ENCODE results near the gene NDUFAF8. TPM values are rescaled to one million over a fixed set of nuclear protein-coding genes. Genes with fewer than 3 reads are reported as not detected.

The NDUFAF8 gene
- polyA plus RNA-seq, 1 experiment: 181 TPM

- POLR2A ChIA-PET: no interaction called here
- TF ChIP-seq, protein P1, sequence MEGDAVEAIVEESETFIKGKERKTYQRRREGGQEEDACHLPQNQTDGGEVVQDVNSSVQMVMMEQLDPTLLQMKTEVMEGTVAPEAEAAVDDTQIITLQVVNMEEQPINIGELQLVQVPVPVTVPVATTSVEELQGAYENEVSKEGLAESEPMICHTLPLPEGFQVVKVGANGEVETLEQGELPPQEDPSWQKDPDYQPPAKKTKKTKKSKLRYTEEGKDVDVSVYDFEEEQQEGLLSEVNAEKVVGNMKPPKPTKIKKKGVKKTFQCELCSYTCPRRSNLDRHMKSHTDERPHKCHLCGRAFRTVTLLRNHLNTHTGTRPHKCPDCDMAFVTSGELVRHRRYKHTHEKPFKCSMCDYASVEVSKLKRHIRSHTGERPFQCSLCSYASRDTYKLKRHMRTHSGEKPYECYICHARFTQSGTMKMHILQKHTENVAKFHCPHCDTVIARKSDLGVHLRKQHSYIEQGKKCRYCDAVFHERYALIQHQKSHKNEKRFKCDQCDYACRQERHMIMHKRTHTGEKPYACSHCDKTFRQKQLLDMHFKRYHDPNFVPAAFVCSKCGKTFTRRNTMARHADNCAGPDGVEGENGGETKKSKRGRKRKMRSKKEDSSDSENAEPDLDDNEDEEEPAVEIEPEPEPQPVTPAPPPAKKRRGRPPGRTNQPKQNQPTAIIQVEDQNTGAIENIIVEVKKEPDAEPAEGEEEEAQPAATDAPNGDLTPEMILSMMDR (IDR thresholded peaks at IDR 0.05; ENCODE audit: low read depth, low read length): no peak
- H3K4me3 ChIP-seq (ENCODE audit: low read depth, low read length): no peak overlapping the region
- DNase-seq (ENCODE audit: low read depth, low spot score): no peak
- CTCF ChIA-PET: interaction anchor here (2.0 kb wide), 1 partner anchor 9 kb away, joined by 6 read pairs; no protein-coding TSS in a partner anchor
- H3K9me3 ChIP-seq (ENCODE audit: control insufficient read depth, insufficient read depth, low read length): no peaks in the 10 kb centered on the region; the same call in 1 of the 2 replicates
- H3K27me3 ChIP-seq (ENCODE audit: control insufficient read depth, insufficient read depth, low read length): no peaks in the 10 kb centered on the region
- no peak overlapping the region for H3K27ac ChIP-seq (ENCODE audit: low read depth, low read length)
These were observed 47.5 kb upstream of the NDUFAF8 start for GRCh38 chr17:81191646-81192045.

DNA sequence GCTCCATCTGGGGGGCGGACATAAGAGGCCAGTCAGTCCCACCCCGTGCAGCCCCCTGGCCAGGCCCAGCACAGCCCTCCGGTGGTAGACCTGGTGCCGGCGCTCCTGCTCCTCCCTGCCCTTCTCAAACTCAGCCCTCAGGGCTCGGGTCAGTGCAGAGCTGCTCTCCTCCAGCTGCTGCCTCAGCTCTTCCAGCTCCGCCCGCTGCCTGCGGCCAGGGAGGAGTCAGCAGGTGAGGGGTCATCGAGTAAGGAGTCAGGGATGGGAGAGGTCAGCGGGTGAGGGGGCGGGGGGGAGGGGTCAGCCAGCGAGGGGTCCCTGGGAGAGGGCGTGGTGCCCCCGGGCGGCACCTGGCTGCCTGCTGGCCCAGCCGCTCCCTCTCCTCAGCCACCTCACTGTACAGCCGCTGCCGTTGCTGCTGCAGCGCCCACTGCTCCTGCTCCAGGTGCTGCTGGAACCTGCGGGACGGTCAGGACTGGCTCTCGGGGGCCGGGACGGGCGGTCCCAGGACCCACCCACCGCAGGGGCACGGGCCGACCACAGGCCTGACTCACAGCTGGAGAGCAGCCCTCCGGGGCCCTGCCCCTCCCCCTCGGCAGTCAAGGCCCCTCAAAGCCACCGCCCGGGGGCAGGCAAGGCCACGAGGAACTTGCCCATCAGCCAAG lies 46.6 kb upstream of the NDUFAF8 start:
- Histone ChIP-seq H3K27ac (ENCODE audit: low read depth, low read length) (no peak overlapping the region), H3K27me3 (ENCODE audit: control insufficient read depth, insufficient read depth, low read length) (no peaks in the 10 kb centered on the region), H3K4me3 (ENCODE audit: low read depth, low read length) (no peak overlapping the region), H3K9me3 (ENCODE audit: control insufficient read depth, insufficient read depth, low read length) (no peaks in the 10 kb centered on the region; the same call in 1 of the 2 replicates)
- TF ChIP-seq, protein P1 (IDR thresholded peaks at IDR 0.05; ENCODE audit: low read depth, low read length): no peak
- POLR2A ChIA-PET: no interaction called here
- DNase-seq (ENCODE audit: low read depth, low spot score): no peak
- CTCF ChIA-PET: interaction anchor here (0.6 to 1.3 kb wide), 2 partner anchors 95 to 745 kb away, joined by 3 to 4 read pairs; partner anchors contain the start of gene PYCR1

GRCh38 chr17:81193051-81193410 lies 46.1 kb upstream of the NDUFAF8 start:
- Histone ChIP-seq H3K4me3 (ENCODE audit: low read depth, low read length) (no peak overlapping the region), H3K27ac (ENCODE audit: low read depth, low read length) (no peak overlapping the region), H3K27me3 (ENCODE audit: control insufficient read depth, insufficient read depth, low read length) (no peaks in the 10 kb centered on the region), H3K9me3 (ENCODE audit: control insufficient read depth, insufficient read depth, low read length) (no peaks in the 10 kb centered on the region; the same call in 1 of the 2 replicates)
- no peak for DNase-seq (ENCODE audit: low read depth, low spot score)
- TF ChIP-seq, protein P1 (IDR thresholded peaks at IDR 0.05; ENCODE audit: low read depth, low read length): no peak
- ChIA-PET CTCF (interaction anchor here (0.6 to 1.3 kb wide), 2 partner anchors 95 to 744 kb away, joined by 3 to 4 read pairs; partner anchors contain the start of gene PYCR1), POLR2A (no interaction called here)

DNA sequence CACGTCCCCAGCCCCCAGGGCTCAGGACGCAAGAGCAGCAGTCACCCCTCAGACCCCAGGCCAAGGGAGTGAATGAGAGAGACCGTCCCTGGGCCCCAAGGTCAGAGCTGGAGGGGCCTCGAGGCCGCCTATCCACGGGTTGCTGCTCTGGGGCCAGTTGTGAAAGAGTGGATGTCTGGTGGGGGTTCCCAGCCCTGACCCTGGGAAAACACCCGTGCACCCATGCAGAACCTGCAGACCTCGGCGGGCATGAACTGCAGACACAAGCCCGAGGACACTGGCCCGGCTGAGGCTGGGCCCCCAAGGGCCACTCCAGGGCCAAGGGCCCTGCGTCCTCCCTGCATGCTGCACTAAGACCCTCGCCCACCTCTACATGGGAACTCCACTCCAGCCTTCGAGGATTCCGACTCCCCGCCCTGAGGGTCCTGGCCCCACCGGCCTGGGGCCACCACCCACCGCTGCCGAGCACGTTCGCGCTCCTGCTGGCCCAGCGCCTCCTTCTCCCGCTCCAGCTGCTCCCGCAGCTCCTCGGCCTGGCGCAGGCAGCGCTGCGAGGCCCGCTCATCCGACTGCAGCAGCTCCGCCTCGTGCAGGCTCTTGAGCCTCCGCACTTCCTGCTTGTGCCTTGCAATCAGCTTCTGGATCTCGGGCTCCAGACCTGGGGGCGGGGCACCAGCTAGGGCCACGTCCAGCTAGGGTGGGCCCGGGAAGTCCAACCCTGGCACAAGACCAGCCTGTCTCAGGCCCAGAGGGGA lies 45.5 kb upstream of the NDUFAF8 start:
- no peak for DNase-seq (ENCODE audit: low read depth, low spot score)
- Histone ChIP-seq H3K27me3 (ENCODE audit: control insufficient read depth, insufficient read depth, low read length) (no peaks in the 10 kb centered on the region), H3K4me3 (ENCODE audit: low read depth, low read length) (no peak overlapping the region), H3K9me3 (ENCODE audit: control insufficient read depth, insufficient read depth, low read length) (no peaks in the 10 kb centered on the region; the same call in 1 of the 2 replicates), H3K27ac (ENCODE audit: low read depth, low read length) (no peak overlapping the region)
- CTCF ChIA-PET: interaction anchor here (1.3 kb wide), 1 partner anchor 96 kb away, joined by 3 read pairs; no protein-coding TSS in a partner anchor
- TF ChIP-seq, protein P1 (IDR thresholded peaks at IDR 0.05; ENCODE audit: low read depth, low read length): no peak
- POLR2A ChIA-PET: no interaction called here
